A549 treated with AZD2906 at 1 μM for 4 hours (cell line): ENCODE measurements around the gene PSMA6. TPM values are rescaled to one million over a fixed set of nuclear protein-coding genes. Genes with fewer than 3 reads are reported as not detected.

ENCODE experiments used
- total RNA-seq: library from RNA; stranded (reverse); fragments of 200-300 nt; extraction: Qiagen RNA extraction; gene quantifications from 5 replicates; pipeline ENCODE4 v1.2.3, GENCODE V29; 2022

The PSMA6 gene
- 268 to 316 TPM (median 276 TPM) in 5 replicates for total RNA-seq

DNA sequence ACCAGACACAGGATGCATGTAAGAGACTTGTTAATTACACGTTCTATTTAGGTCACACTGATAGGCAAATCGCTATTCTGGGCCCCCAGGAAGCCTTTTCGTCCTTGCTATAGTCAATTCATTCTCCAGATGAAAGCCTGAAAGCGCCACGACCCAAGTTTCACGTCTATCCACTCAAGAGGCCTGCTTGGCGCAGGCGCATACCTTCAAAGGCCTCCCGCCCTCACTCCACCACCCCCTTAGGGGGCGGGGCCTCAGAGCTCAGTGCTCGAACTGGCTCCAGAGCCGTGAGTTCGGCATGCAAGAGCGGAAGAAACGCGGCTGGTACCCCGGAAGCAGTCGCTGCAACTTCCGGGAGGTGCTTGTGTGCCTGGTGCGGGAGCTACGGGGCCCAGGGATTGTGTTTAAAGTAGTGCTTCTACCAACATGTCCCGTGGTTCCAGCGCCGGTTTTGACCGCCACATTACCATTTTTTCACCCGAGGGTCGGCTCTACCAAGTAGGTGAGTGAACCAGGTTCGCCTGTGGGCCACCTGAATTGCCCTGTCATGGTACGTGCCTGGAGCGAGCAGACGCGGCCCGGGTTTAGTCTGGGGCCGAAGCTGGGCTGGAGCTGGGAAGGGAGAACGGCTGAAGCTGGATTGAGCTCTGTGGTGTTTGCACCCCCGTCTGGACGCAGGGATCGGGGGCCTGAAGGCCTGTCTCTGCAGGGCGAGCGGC is at the start of gene PSMA6:
Gene PSMA6 (plus strand): TSS at position 332 of the 719 bp plus-strand sequence. CDS start 95 bp downstream, at position 427.

Other genes starting within 250 kb of the PSMA6 start
- gene FAM177A1, start 246.1 kb upstream of the PSMA6 start, total RNA-seq: 107 to 122 TPM (median 116 TPM) in 5 replicates
- 24.7 to 27.7 TPM (median 25.4 TPM) in 5 replicates for gene PPP2R3C, start 170.4 kb upstream of the PSMA6 start, total RNA-seq
- 32.8 to 43.2 TPM (median 36.5 TPM) in 5 replicates for gene PRORP, start 169.8 kb upstream of the PSMA6 start, total RNA-seq
- gene NFKBIA, start 112.4 kb downstream of the PSMA6 start, total RNA-seq: 199 to 242 TPM (median 232 TPM) in 5 replicates
- 0.05 to 0.11 TPM (median 0.07 TPM) in 5 replicates for gene INSM2, start 241.8 kb downstream of the PSMA6 start, total RNA-seq